Activated naive CD8-positive, alpha-beta T cell treated with anti-CD3 and anti-CD28 coated beads, Interleukin-2, amount 50 U/mL, for 24 hours (primary cell): ENCODE data around the gene HOMER1.

Source experiments
- ATAC-seq: fragments of 150-1000 bp; cut with Tn5 transposase; one replicate; pipeline ENCODE4 v1.10.0; 2021
- DNase-seq: peaks from one replicate; pipeline ENCODE4 v3.0.0; 2021
- H3K27ac Mint-ChIP-seq: one replicate; pipeline ENCODE4 v1.8.0; 2021; ENCODE audit warnings: mild to moderate bottlenecking, mixed read lengths
- H3K27me3 Mint-ChIP-seq: one replicate; pipeline ENCODE4 v1.8.0; 2021; ENCODE audit warnings: mixed read lengths
- H3K36me3 Mint-ChIP-seq: one replicate; pipeline ENCODE4 v1.8.0; 2021; ENCODE audit warnings: low read depth, mixed read lengths
- H3K4me1 Mint-ChIP-seq: one replicate; pipeline ENCODE4 v1.8.0; 2021; ENCODE audit warnings: mixed read lengths
- H3K4me3 Mint-ChIP-seq: one replicate; pipeline ENCODE4 v1.8.0; 2021; ENCODE audit warnings: mild to moderate bottlenecking, moderate library complexity, mixed read lengths
- H3K9me3 Mint-ChIP-seq: one replicate; pipeline ENCODE4 v1.8.0; 2021; ENCODE audit warnings: mixed read lengths

The HOMER1 gene

DNA sequence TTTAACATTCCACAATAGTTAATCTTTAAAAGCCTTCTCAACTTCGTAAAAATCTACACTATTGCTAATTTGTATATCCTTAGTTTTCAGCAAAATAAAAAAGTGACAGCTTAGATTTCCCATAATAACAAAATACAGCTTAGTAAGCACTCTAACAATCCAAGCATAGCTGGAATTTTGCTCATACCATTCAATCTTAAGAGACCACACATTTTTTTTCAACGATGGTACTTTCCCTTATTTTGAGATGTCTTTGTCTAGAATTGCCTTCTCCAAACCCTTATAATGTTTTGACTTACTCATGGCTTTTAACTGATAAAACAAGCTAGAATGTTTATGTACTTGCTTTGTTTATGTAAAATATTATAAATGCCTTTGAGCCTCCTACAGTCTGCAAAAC, 65.6 kb downstream of the HOMER1 start:
- DNase-seq (no peak), ATAC-seq (no peak)
- H3K36me3 Mint-ChIP-seq, result peaks cover 17% of the 10 kb centered on the region
- H3K4me1 Mint-ChIP-seq, result no peaks in the 10 kb centered on the region
- no peaks in the 10 kb centered on the region for H3K9me3 Mint-ChIP-seq
- no peak overlapping the region for H3K27ac Mint-ChIP-seq
- no peaks in the 10 kb centered on the region for H3K27me3 Mint-ChIP-seq
- no peak overlapping the region for H3K4me3 Mint-ChIP-seq

GRCh38 chr5:79436821-79437220, 77.1 kb downstream of the HOMER1 start:
- Mint-ChIP-seq H3K4me1 (no peaks in the 10 kb centered on the region), H3K27ac (no peak overlapping the region), H3K4me3 (no peak overlapping the region), H3K27me3 (no peaks in the 10 kb centered on the region), H3K9me3 (no peaks in the 10 kb centered on the region), H3K36me3 (peaks cover 7% of the 10 kb centered on the region)
- ATAC-seq, result no peak
- DNase-seq, result no peak

DNA sequence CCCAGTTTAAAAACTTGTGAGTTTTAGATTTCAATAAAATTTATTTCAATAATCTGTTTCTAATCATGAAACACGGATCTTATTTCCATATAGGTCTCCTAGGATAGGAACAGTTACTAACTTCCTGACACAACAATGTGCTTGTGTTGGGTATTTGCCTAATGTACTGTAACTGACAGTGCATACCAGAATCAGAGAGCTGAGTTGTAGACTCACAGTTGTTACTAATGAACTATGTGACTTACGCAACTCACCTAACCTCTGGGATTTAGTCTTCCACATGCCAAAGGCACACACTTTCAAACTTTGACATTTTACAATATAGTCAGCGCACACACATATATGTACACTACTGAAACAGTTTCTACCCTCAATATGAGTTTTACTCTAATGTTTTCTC, 77.7 kb downstream of the HOMER1 start:
- Mint-ChIP-seq H3K4me1 (no peaks in the 10 kb centered on the region), H3K27me3 (no peaks in the 10 kb centered on the region), H3K9me3 (no peaks in the 10 kb centered on the region), H3K27ac (no peak overlapping the region), H3K36me3 (peaks cover 8% of the 10 kb centered on the region), H3K4me3 (no peak overlapping the region)
- ATAC-seq (no peak), DNase-seq (no peak)

DNA sequence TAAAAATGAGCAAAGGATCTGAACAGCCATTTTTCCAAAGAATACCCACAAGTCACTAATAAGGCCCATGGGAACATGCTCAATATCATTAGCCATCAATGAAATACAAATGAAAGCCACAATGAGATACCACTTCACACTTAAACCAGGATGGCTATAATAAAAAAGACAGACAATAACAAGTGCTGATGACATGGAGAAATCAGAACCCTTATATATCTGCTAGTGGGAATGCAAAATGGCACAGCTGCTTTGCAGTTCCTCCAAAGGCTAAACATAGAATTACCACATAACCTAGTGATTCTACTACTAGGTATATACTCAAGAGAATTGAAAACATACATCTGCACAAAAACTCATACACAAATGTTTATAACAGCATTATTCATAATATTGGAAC, 83.7 kb downstream of the HOMER1 start:
- no peaks in the 10 kb centered on the region for H3K9me3 Mint-ChIP-seq
- no peak overlapping the region for H3K27ac Mint-ChIP-seq

DNA sequence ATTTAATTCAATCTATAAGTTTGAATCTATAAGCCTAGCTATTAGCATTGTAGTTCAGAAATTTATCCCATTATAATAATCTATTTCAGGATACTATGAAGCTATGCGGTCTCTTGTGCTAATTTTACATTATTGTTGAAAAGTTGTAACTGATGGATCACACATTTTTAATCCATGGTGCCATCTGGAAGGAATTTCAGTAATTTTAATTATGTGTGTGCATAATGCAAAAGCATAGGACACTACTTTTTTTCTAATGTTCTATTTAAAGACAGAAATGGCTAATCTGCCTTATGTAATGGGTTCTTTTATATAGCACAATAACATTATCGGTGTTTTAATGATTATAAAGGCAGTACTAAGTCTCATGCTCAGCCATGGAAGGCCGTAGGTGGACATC, 90.6 kb downstream of the HOMER1 start:
- H3K9me3 Mint-ChIP-seq, result no peaks in the 10 kb centered on the region
- H3K4me3 Mint-ChIP-seq, result no peak overlapping the region
- DNase-seq, result no peak
- no peaks in the 10 kb centered on the region for H3K36me3 Mint-ChIP-seq
- H3K27me3 Mint-ChIP-seq, result no peaks in the 10 kb centered on the region
- H3K27ac Mint-ChIP-seq, result no peak overlapping the region
- ATAC-seq, result no peak
- no peaks in the 10 kb centered on the region for H3K4me1 Mint-ChIP-seq

More for the DNA sequence above, 83.7 kb downstream of the HOMER1 start:
- no peak for ATAC-seq
- H3K36me3 Mint-ChIP-seq, result peaks cover 6% of the 10 kb centered on the region
- DNase-seq, result no peak
- no peak overlapping the region for H3K4me3 Mint-ChIP-seq
- no peaks in the 10 kb centered on the region for H3K4me1 Mint-ChIP-seq
- no peaks in the 10 kb centered on the region for H3K27me3 Mint-ChIP-seq

- H3K4me3 Mint-ChIP-seq, result no peak overlapping the region
- H3K27ac Mint-ChIP-seq, result no peak overlapping the region
- ATAC-seq, result peak; percentile 33
- H3K36me3 Mint-ChIP-seq, result no peaks in the 10 kb centered on the region
- H3K9me3 Mint-ChIP-seq, result no peaks in the 10 kb centered on the region
- no peaks in the 10 kb centered on the region for H3K4me1 Mint-ChIP-seq
- no peaks in the 10 kb centered on the region for H3K27me3 Mint-ChIP-seq
- DNase-seq, result no peak
These were observed 93.7 kb downstream of the HOMER1 start for GRCh38 chr5:79420248-79420647.

GRCh38 chr5:79418276-79418675, 95.7 kb downstream of the HOMER1 start:
- Mint-ChIP-seq H3K36me3 (peaks cover 1% of the 10 kb centered on the region), H3K4me1 (no peaks in the 10 kb centered on the region), H3K9me3 (no peaks in the 10 kb centered on the region), H3K4me3 (no peak overlapping the region), H3K27ac (no peak overlapping the region), H3K27me3 (no peaks in the 10 kb centered on the region)
- no peak for DNase-seq
- ATAC-seq, result no peak

- Mint-ChIP-seq H3K36me3 (peaks cover 1% of the 10 kb centered on the region), H3K4me3 (no peak overlapping the region), H3K27me3 (no peaks in the 10 kb centered on the region), H3K9me3 (no peaks in the 10 kb centered on the region), H3K4me1 (no peaks in the 10 kb centered on the region), H3K27ac (no peak overlapping the region)
- no peak for ATAC-seq
- DNase-seq, result no peak
These were observed 96.4 kb downstream of the HOMER1 start for GRCh38 chr5:79417495-79417894.

- no peak overlapping the region for H3K4me3 Mint-ChIP-seq
- DNase-seq, result no peak
- H3K27me3 Mint-ChIP-seq, result no peaks in the 10 kb centered on the region
- no peaks in the 10 kb centered on the region for H3K9me3 Mint-ChIP-seq
- peaks cover 1% of the 10 kb centered on the region for H3K36me3 Mint-ChIP-seq
- ATAC-seq, result peak; percentile 33
- H3K4me1 Mint-ChIP-seq, result no peaks in the 10 kb centered on the region
- H3K27ac Mint-ChIP-seq, result no peak overlapping the region
These were observed 97.4 kb downstream of the HOMER1 start for GRCh38 chr5:79416499-79416898.

DNA sequence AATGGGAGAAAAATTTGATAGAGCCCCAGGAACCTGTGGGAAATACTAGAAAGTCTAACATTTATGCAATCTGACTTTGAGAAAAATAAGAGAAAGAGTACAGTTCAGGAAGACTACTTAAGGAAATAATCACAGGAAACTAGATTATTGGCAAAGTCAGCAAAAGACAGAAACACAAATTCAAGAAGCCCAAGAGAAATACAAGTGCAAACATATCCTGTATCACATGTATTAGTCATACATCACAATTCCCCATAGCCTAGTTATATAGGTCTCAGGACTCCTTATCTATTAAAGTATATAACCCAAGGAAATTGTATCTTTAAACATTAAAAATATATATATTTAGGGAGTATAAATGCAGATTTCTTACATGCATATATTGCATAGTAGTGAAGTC, 100.8 kb downstream of the HOMER1 start:
- no peaks in the 10 kb centered on the region for H3K27me3 Mint-ChIP-seq
- DNase-seq, result no peak

DNA sequence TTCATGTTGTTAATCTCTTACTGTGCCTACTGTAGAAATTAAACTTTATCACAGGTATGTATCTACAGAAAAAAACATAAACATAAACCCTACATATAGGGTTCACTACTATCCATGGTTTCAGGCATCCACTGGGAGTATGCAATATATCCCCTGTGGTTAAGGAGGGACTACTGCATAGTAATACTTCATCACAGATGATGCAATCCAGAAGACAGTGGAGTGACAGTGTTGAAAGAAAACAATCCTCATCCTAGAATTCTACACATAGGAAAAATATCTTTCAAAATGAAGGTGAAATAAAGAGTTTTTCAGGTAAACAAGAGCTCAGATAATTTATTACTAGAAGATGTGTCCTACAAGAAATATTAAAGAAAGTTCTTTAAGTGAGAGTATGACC, 105.9 kb downstream of the HOMER1 start:
- Mint-ChIP-seq H3K4me1 (no peaks in the 10 kb centered on the region), H3K27ac (no peak overlapping the region), H3K4me3 (no peak overlapping the region), H3K9me3 (peaks cover 12% of the 10 kb centered on the region), H3K36me3 (peaks cover 26% of the 10 kb centered on the region), H3K27me3 (no peaks in the 10 kb centered on the region)
- ATAC-seq (no peak), DNase-seq (no peak)

More for the DNA sequence above, 100.8 kb downstream of the HOMER1 start:
- no peaks in the 10 kb centered on the region for H3K4me1 Mint-ChIP-seq
- H3K9me3 Mint-ChIP-seq, result peaks cover 6% of the 10 kb centered on the region
- H3K36me3 Mint-ChIP-seq, result peaks cover 17% of the 10 kb centered on the region
- no peak overlapping the region for H3K4me3 Mint-ChIP-seq
- no peak for ATAC-seq
- no peak overlapping the region for H3K27ac Mint-ChIP-seq

DNA sequence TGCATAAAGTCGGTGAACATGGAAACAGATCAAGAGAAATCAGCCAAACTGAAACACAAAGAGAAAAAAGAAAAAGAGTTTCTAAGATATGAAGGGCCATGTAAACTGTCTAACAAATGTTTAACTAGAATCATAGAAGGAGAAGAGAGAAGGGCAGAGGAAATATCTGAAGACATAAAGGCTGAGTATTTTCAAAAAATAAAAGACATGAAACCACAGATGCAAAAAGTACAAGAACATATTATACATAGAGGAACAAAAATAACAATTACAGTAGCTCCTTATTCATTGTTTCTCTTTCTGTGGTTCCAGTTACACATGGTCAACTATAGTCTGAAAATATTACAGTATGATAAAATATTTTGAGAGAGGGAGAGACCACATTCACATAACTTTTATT, 106.3 kb downstream of the HOMER1 start:
- H3K9me3 Mint-ChIP-seq, result peaks cover 12% of the 10 kb centered on the region
- ATAC-seq, result no peak
- DNase-seq, result no peak
- no peaks in the 10 kb centered on the region for H3K27me3 Mint-ChIP-seq
- H3K27ac Mint-ChIP-seq, result no peak overlapping the region
- H3K4me3 Mint-ChIP-seq, result no peak overlapping the region
- H3K4me1 Mint-ChIP-seq, result no peaks in the 10 kb centered on the region
- H3K36me3 Mint-ChIP-seq, result peaks cover 26% of the 10 kb centered on the region

- no peak overlapping the region for H3K27ac Mint-ChIP-seq
- no peaks in the 10 kb centered on the region for H3K27me3 Mint-ChIP-seq
- H3K9me3 Mint-ChIP-seq, result no peaks in the 10 kb centered on the region
- ATAC-seq (no peak), DNase-seq (no peak)
- H3K4me3 Mint-ChIP-seq, result no peak overlapping the region
- no peaks in the 10 kb centered on the region for H3K4me1 Mint-ChIP-seq
- peaks cover 11% of the 10 kb centered on the region for H3K36me3 Mint-ChIP-seq
These were observed 112.7 kb downstream of the HOMER1 start for GRCh38 chr5:79401216-79401615.

DNA sequence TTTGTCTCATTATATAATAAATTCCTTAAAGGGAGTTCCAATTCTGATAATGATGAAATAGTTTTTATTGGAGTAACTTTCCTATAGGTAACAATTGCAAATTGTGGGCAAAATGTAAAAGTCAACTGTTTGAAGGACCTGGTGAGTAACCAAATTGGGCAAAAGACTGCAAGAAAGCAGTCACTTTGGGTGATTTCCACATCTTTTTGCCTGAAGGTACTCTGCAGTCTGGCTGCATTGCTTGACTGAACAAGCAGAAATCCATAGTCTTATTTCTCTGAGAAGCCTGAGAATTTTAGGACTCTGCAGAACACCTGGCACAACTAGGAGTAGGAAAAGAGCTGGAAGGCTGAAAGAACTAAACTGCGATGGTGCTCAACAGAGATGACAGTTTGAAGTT, 114.9 kb downstream of the HOMER1 start:
- H3K27ac Mint-ChIP-seq, result no peak overlapping the region
- no peak for DNase-seq
- H3K4me3 Mint-ChIP-seq, result no peak overlapping the region
- no peaks in the 10 kb centered on the region for H3K4me1 Mint-ChIP-seq
- no peak for ATAC-seq
- H3K36me3 Mint-ChIP-seq, result peaks cover 19% of the 10 kb centered on the region
- H3K9me3 Mint-ChIP-seq, result no peaks in the 10 kb centered on the region
- no peaks in the 10 kb centered on the region for H3K27me3 Mint-ChIP-seq

GRCh38 chr5:79397080-79397479, 116.9 kb downstream of the HOMER1 start:
- Mint-ChIP-seq H3K27ac (no peak overlapping the region), H3K36me3 (peaks cover 21% of the 10 kb centered on the region), H3K4me1 (no peaks in the 10 kb centered on the region), H3K9me3 (no peaks in the 10 kb centered on the region), H3K27me3 (no peaks in the 10 kb centered on the region), H3K4me3 (no peak overlapping the region)
- ATAC-seq, result no peak
- no peak for DNase-seq

- Mint-ChIP-seq H3K36me3 (peaks cover 18% of the 10 kb centered on the region), H3K27ac (no peak overlapping the region), H3K27me3 (no peaks in the 10 kb centered on the region), H3K9me3 (no peaks in the 10 kb centered on the region), H3K4me3 (no peak overlapping the region), H3K4me1 (no peaks in the 10 kb centered on the region)
- DNase-seq, result no peak
- no peak for ATAC-seq
These were observed 117.7 kb downstream of the HOMER1 start for GRCh38 chr5:79396265-79396664.
